Stimulated activated CD4-positive, alpha-beta T cell treated with anti-CD3 and anti-CD28 coated beads, Interleukin-4, amount 100 ng/mL, for 48 hours (primary cell): Measurements from ENCODE around the gene TMEM151B.
A peak's percentile ranks its signal among the peaks of the same experiment; 100 is the strongest.
"Not testable (repeated sequence)": the region's sequence is repeated elsewhere in the genome, so short reads cannot be mapped to it uniquely, and the experiment has no call there.

Experiments used
- DNase-seq, 2 donors: peaks; one replicate each; pipeline ENCODE4 v3.0.0-alpha.2; 2020; ENCODE audit warnings: low read depth in 2 of 2

The TMEM151B gene

DNA sequence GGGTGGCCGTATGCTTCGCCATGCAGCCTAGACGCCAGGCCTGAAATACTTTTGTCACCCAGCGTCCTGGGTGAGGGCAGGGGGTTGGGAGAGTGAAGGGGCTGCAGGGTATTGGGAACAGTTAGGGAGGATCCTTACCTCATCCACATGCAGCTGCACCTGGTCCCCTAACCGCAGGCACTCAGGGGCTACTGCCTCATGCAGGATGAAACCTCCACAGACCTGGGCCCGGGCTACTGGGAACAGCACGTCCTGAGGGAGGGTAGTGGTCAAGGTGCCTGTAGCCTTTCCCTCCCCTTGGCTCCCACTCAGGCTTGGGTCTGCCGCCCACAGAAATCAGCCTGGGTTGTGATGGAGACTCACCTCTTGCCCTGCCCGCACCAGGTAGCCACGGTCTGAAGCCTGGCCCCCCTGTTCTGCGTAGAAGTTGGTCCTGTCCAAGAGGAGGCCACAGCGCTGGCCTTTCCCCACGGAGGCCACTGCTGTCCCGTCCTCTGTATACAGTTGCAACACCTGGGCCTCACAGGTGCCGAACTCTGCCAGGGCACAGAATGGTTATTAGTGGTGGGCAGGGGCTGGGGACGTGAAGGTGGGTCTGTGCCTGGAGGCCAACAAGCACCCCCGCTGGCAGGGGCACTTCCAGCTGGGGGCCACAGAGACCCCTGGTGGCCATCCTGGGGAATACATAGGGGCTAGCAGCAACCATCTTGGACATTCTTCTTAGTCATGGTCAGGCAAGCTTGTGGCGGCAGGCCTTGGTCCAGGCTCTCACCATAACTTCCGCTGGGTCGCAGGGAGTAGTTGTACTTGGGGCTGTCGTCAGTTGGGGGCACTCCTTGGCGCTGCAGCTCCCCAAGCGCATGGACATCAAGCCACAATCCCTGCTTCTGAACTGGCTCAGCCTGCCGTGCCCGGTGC is 34.3 kb downstream of the TMEM151B start:
- DNase-seq: peak in 1 of 2 donors; percentile 4

DNA sequence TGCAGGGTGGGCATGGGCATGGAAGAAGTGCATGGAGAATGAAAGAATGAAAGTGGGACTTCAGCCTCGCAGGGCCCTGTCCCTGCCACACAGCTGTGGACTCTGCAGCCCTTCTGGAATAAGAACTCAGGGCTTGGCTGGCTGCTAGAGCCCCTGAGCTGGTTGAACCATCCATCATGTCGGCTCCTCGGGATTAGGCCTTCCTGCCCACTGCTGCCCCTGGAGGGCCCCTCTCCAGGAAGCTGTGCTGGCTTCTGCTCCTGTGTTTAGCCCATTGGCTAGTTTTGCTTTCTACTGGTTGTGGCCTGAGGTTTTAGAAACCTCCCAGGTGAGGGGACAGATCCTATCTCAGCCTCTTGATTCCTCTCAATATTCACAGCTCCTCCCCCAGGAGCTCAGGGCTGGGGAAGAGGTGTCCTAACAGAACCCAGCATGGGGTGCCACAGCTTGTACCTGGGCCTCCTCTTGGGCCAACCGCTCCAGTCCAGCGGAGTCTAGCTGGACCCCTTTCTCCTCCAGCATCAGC is 35.0 kb downstream of the TMEM151B start:
- no peak for DNase-seq

DNA sequence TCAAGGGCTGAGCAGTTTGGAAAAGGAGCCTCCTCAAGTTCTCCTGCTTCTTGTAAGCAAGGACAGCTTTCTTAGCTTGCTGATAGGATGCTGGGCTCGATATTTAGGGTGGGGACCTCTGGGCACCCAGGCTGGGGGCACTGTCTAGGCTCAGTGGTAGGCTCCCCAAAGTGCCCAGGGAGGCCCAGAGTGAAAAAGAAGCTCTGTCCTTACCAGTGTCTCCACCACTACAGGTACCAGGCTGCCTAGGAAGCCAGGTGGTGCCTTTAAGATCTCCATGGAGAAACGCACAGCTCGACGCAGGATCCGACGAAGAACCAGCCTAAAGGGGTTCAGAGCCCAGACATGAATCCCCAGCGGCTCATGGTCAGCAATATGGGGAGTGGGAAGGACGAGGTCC is 36.5 kb downstream of the TMEM151B start:
- DNase-seq: no peak

DNA sequence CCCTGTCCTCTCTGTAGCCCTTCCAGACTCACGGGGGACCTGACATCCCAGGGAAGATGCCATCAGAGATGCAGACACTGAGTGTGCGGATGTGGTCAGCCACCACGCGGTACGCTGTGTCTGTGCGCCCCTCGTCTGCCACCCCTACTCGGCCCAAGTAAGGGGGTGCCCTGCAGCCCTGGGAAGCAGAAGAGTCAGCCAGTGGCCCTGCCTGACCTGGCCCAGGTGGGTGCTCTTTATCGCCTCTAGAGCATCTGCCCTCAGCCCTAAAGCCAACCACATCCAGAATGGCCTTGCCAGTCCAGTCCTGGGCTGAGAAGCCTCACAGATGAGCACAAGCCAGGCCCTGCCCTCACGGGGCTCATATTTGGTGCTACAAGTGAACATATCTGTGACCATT is 37.0 kb downstream of the TMEM151B start:
- no peak for DNase-seq

DNA sequence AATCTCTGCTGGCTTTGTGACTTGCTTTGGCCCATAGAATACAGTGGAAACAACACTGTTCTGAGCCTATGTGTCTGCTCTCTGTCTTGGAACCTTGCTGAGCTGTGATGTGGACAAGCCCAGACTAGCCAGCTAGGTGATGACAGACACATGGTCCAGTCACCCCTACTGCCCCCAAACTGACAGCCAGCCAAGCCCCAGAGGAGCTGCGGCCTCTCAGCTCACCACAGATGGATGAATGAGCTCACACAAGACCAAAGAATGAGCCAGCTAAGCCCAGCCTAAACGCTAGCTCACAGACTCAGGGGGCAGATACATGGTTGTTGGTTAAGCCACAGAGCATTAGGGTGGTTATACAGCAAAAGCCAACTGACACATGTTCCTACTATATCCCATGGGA is 38.8 kb downstream of the TMEM151B start:
- DNase-seq: no peak

DNA sequence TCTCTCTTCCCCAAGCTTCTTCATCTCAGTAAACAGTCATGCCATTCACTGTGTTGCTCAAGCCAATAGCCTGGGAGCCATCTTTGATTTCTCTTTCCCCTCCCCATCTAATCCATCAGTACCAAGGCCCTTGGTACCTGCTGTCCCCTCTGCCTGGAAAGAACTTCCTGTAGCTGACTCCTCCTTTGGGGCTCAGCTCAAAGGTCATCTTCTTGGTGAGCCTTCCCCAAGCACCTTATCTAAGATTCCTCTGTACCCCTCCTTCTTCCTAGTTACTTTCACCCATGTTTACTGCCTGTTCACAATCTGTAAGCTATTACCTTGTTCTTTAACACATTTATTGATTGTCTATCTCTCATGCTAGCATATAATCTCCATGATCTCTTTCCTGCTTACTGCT is 39.4 kb downstream of the TMEM151B start:
- no peak for DNase-seq

DNA sequence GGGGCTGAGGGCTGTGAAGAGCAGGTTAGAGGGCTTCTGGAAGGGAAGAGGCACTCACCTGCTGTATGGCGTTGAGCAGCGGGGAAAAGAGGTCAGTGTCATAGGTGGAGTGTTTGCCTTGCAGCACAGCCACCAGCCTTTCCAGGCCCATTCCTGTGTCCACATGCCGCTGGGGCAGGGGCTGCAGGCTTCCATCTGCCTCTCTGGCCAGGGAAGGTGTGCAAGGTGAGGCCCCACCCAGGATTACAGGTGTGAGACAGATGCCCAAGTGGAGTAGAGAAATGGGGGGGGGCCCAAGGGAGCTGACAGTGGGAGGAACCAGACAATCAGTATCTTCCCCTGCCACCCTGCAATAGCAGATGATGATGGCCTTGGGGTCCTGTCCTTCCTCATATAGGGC is 40.0 kb downstream of the TMEM151B start:
- no peak for DNase-seq

DNA sequence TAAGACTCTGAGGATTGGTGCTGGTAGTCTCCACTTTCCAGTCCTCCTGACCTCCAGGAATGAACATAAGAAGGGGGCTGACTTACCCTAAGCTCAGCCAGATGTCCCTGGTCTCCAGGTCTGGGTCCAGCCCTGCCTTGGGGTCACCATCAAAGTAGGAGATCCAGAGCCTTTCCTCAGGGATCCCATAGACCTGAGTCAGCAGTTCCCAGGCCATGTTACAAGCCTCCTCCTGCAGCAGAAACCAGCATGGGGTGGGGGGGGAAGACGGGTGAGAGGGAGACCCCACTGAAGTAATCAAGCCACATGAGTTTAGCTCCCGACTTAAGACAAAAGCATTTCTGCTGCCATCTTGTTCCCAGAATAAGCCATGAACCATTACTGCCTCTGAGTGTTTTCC is 41.1 kb downstream of the TMEM151B start:
- no peak for DNase-seq

DNA sequence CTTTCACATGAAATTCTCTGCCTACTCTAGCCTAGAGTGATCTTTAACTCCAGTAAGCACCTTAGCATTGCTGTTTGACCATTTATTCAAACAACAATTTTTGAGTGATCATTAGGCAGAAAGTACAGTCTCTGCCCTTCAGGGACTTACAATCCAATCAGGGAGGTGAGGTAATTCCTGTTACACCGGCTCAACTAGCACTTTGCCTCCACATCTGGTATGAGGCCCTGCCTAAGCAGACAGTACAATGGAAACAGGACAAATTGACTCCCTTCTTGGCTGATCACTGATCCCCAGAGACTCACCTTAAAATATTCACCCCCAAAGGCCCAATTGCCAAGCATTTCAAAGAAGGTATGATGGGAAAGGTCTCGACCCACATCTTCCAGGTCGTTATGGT is 41.5 kb downstream of the TMEM151B start:
- DNase-seq: no peak

DNA sequence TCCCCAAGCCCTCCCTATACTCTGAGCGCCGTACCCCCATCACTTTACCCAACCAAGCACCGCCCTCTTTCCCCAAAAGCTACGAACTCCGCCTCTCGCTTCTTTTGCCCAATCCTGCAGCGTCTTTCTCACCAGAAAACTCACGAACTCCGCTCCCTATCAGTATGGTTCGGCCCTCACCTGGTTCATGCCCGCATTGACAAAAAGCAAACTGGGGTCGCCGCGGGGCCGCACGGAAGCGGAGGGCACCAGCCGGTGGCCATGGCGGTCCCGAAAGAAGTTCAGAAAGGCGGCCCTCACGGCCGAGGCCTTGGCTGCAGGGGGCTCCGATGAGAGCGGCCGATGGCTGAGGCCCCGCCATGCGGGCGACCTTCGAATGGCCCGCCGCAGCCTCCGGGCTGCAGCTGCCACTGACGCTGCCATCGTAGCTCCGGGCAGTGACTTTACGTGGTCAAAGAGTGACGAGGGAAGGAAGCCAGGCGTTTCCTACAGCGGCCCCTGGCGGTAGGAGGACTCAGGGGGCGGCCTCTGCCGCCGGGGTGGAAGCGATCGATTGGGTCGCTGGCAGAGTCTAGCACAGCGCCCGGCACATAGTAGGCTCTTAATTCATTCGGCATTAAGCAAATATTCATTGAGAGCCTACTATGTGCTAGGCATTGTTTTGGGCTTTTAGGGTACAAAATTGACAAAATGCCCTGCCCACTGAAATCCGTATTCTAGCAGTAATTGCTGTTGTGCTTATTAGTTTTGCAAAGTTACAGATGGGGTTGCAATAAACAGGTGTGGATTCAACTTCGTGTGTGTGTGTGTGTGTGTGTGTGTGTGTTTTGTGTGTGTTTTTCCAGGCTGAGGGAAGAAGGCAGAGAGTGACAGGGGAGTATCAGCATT is 42.9 kb downstream of the TMEM151B start, which contains the start of gene AARS2:
Gene AARS2 (minus strand): TSS at position 447 of the 888 bp plus-strand sequence. CDS start 24 bp downstream, at position 423.
- peak; percentile 89 to 97 for DNase-seq

DNA sequence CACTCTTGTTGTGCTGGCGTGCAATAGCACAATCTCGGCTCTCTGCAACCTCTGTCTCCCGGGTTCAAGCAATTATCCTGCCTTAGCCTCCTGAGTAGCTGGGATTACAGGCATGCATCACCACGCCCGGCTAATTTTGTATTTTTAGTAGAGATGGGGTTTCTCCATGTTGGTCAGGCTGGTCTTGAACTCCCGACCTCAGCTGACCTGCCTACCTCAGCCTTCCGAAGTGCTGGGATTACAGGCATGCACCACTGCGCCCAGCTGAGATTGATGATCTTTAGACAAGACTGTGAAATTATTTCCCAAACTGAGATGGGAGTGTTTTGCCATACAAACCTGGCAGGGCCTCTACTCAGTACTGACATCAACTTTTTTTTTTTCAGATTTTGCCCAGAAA is 44.4 kb downstream of the TMEM151B start:
- not testable (repeated sequence) for DNase-seq

DNA sequence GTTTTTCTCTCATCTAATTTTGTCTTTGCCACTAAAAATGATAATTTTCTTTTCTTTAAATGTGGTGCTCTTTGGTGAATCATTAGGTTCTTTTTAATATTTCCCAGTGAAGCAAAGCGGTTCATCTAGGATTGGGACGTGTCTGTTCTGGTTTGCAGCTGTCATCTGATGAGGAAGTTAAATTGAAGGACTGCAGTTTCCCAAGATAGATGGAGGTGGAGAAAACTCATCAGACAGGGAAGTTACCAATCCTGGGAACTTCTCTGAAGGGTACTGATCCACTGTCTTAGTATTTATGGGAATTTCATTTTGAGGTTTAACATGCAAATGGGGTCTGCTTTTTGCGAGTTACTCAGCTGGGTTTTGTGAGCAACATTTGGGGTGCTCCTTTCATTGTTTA is 45.3 kb downstream of the TMEM151B start:
- no peak for DNase-seq

DNA sequence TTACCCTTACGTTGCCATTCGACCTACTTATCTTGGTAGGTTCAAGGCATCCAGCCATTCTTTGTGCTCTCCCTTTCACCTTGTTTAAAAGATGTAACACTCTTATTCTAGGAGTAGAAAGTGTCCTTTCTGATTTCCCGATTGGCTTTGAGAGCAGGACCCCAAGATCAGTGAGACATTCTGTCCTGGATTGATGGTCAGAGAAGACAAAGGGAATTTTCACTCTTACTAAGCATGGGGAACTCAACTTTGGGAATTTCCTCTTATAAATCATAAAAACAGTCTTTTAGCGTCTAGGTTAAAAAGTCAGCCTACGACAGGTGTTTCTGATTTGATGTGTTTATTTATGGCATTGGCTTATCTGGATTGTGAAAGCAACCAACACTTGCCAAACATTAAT is 45.7 kb downstream of the TMEM151B start:
- DNase-seq: no peak

DNA sequence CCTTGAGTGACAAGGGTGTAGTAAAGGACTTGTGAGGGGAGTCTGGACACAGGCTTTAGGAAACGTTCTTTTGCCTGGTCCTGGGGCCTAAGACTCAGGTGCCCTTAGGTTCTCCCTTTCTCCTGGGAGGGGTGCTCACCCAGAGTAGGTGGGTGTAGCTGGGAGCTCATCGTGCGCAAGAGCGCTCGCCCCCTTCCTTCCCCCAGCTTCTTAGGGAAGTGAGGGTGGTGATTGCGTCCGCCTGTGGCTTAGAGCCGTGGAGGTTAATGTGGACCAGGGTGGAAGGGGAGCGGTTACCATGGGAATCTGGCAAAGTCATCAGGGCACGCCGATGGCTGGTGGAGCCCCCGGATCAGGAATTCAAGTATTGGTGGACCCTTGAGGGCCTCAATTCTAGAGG is 46.2 kb downstream of the TMEM151B start:
- DNase-seq: no peak

DNA sequence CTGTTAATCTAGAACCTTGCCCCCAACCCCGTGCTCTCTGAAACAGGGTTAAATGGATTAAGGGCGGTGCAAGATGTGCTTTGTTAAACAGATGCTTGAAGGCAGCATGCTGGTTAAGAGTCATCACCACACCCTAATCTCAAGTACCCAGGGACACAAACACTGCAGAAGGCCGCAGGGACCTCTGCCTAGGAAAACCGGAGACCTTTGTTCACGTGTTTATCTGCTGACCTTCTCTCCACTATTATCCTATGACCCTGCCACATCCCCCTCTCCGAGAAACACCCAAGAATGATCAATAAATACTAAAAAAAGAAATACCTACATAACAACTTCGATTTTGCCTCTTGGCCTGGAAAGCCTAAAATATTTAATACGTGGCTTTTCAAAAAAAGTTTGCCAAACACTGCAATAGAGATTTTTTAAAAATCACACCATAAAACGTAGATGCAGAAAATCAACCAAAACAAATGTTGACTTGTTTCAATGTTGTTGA is 46.9 kb downstream of the TMEM151B start:
- not testable (repeated sequence) for DNase-seq

DNA sequence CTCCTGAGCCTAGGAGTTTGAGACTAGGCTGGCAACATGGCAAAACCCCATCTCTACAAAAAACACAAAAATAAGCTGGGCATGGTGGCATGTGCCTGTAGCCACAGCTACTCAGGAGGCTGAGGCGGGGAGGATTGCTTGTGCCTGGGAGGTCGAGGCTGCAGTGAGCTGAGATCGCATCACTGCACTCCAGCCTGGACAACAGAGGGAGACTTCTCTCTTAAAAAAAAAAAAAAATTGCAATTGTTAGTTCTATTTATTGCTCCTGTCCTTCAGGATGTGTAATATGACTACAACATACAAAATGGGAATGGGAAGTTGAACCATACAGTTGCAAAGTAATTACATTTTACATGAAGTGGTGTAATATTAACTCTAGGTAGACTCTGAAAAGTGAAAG is 51.0 kb downstream of the TMEM151B start:
- no peak for DNase-seq

DNA sequence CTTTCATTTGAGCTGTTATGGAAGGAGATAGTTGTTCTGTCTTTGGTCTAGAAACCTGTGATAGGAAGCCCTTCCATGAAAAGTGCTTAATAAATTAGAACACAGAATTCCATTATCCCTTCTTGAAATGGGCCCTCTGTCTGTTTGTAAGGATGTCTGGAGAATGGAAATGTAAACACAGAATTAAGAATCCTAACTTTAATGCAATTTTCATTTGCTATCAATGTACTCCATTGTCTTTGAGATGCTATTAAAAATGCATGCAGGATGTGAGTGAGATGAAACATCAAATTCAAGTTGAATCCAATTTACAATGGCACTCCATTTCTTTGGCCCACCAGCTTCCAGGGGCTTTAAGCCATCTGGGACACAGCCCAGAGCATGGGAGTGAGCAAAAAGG is 56.8 kb downstream of the TMEM151B start:
- no peak for DNase-seq

DNA sequence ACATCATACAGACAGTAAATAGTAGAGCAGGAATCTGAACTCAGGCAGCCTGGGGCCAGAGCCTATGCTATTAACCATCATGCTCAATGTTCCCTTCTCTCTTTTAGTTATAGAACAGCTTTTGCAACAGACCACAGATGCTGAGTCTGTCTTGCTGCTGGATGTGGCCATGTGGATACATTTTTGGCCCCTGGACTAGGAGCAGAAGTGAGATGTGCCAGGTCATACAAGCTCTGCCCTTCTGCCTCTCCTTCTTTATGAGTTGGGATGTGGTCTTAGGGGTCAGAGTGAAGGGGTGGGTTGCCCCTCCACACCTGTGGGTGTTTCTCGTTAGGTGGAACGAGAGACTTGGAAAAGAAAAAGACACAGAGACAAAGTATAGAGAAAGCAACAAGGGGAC is 57.5 kb downstream of the TMEM151B start:
- DNase-seq: no peak

DNA sequence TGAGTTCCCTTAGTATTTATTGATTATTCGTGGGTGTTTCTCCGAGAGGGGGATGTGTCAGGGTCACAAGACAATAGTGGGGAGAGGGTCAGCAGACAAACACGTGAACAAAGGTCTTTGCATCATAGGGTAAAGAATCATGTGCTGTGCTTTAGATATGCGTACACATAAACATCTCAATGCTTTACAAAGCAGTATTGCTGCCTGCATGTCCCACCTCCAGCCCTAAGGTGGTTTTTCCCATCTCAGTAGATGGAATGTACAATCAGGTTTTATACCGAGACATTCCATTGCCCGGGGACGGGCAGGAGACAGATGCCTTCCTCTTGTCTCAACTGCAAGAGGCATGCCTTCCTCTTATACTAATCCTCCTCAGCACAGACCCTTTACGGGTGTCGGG is 58.0 kb downstream of the TMEM151B start:
- DNase-seq: not testable (repeated sequence)

DNA sequence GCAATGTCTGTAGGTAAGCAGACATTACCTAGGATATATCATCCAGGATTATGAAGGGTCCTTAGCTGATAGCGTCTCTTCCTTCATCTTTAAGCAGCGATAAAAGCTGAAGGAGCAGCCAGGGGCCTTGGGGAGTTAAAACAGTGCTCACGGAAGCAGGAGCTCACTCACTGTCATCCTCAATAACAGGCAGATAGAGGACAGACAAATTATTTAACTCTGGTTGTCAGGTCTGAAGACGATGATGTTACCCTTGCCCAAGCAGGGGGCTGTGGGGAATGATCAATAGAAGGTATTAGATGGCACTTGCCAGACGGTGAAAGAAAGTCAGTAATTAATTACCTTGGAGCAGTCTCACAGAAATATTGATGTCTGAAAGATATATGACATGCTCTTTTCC is 59.6 kb downstream of the TMEM151B start:
- no peak for DNase-seq

DNA sequence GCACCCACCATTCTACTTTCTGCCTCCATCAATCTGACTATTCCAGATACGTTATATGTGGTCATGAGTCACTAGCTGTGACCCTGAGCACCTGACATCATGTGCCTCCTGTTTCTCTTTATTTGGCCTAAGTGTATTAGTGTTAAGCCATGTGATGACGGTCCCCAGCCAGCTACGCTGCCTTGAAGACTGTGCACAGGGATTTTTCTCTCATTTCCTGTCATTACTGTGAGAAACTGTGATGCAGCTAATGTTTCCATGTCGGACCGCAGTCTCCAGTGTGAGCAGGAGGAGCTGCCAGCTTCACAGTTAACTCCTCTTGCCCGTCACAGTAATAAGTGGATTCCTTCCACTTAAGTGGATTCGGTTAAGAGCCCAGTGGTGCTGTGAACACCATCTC is 62.3 kb downstream of the TMEM151B start:
- DNase-seq: no peak

DNA sequence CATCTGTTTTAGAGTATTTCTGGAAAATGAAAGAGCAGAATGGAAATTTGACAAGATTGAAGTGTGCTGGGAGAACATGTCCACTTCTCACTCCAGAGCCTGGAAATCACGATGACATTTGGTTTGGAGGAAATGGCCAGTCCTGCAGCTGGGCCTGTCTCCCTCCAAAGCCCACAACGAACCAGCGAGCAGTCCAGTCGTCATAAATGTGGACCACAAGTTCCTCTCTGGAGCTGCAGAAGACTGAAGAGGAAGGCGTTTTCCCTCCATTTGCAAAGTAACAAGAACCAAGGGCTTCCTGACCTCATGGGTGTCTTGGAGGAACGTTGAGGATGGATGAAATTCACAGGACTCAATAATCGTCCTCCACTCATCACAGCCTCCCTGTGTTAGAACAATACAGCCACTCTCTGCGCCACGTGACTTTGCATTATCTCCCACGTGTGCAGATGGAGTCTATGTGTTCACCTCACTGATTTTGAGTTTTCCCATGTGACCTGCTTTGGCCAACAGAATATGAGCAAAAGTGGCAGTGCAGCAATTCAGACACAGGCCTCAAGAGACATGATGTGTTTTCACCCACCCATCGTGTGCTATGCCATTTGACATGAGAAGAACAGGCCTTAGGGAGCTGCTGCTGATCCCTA is 63.1 kb downstream of the TMEM151B start:
- DNase-seq: no peak
